NCI-H2227 treated with DMSO at 0.1 percent for 48 hours (cell line): Measurements from ENCODE around the gene KCNMA1.

Experiments used
- DNase-seq: peaks from one replicate; lab custom pipeline; 2025; lab: John Stamatoyannopoulos, UW

The KCNMA1 gene

GRCh38 chr10:77041636-77042258, 595.9 kb downstream of the KCNMA1 start:
- no peak for DNase-seq

GRCh38 chr10:77038407-77038806, 599.2 kb downstream of the KCNMA1 start:
- no peak for DNase-seq

GRCh38 chr10:77037735-77038403, 599.7 kb downstream of the KCNMA1 start:
- peak; percentile 6 for DNase-seq

- peak; percentile 3 for DNase-seq
Observed at GRCh38 chr10:77036993-77037734, 600.4 kb downstream of the KCNMA1 start.

GRCh38 chr10:77036276-77036675, 601.3 kb downstream of the KCNMA1 start:
- no peak for DNase-seq

- no peak for DNase-seq
Observed at GRCh38 chr10:77034795-77035194, 602.8 kb downstream of the KCNMA1 start.

GRCh38 chr10:77034240-77034639, 603.4 kb downstream of the KCNMA1 start:
- DNase-seq: no peak

GRCh38 chr10:77032188-77032570, 605.4 kb downstream of the KCNMA1 start:
- no peak for DNase-seq

- DNase-seq: no peak
Observed at GRCh38 chr10:77031531-77032187, 605.9 kb downstream of the KCNMA1 start.

- DNase-seq: no peak
Observed at GRCh38 chr10:77030974-77031373, 606.6 kb downstream of the KCNMA1 start.

GRCh38 chr10:77029777-77030717, 607.6 kb downstream of the KCNMA1 start:
- DNase-seq: no peak

GRCh38 chr10:77028042-77028441, 609.6 kb downstream of the KCNMA1 start:
- DNase-seq: no peak

GRCh38 chr10:77027576-77027975, 610.0 kb downstream of the KCNMA1 start:
- no peak for DNase-seq

GRCh38 chr10:77027141-77027540, 610.5 kb downstream of the KCNMA1 start:
- DNase-seq: no peak

GRCh38 chr10:77026148-77026547, 611.5 kb downstream of the KCNMA1 start:
- DNase-seq: no peak

- DNase-seq: no peak
Observed at GRCh38 chr10:77024461-77024860, 613.1 kb downstream of the KCNMA1 start.

GRCh38 chr10:77023396-77023795, 614.2 kb downstream of the KCNMA1 start:
- no peak for DNase-seq

- no peak for DNase-seq
Observed at GRCh38 chr10:77022671-77023070, 614.9 kb downstream of the KCNMA1 start.

GRCh38 chr10:77021966-77022490, 615.6 kb downstream of the KCNMA1 start:
- DNase-seq: no peak

- DNase-seq: no peak
Observed at GRCh38 chr10:77020426-77021040, 617.1 kb downstream of the KCNMA1 start.

GRCh38 chr10:77016855-77017254, 620.8 kb downstream of the KCNMA1 start:
- no peak for DNase-seq
